Nephron progenitor cell (in vitro differentiated cells): Measurements from ENCODE around the gene AIMP2.
"Not testable (repeated sequence)": the region's sequence is repeated elsewhere in the genome, so short reads cannot be mapped to it uniquely, and the experiment has no call there.

ENCODE experiments used
- DNase-seq: peaks from one replicate; pipeline ENCODE4 v3.0.0; 2021
- H3K27ac Mint-ChIP-seq: 2 replicates; pipeline ENCODE4 v1.8.0; 2021; ENCODE audit warnings: mild to moderate bottlenecking, moderate library complexity, mixed read lengths
- H3K27me3 Mint-ChIP-seq: 2 replicates; pipeline ENCODE4 v1.8.0; 2021; ENCODE audit warnings: mild to moderate bottlenecking, low read depth, mixed read lengths; ENCODE audit not compliant: poor library complexity
- H3K36me3 Mint-ChIP-seq: 2 replicates; pipeline ENCODE4 v1.8.0; 2021; ENCODE audit warnings: low read depth, mixed read lengths
- H3K4me1 Mint-ChIP-seq: 2 replicates; pipeline ENCODE4 v1.8.0; 2021; ENCODE audit warnings: mixed read lengths
- H3K4me3 Mint-ChIP-seq: 2 replicates; pipeline ENCODE4 v1.8.0; 2021; ENCODE audit warnings: mild to moderate bottlenecking, moderate library complexity, mixed read lengths
- H3K9me3 Mint-ChIP-seq: 2 replicates; pipeline ENCODE4 v1.8.0; 2021; ENCODE audit warnings: mild to moderate bottlenecking, moderate library complexity, mixed read lengths
- CTCF ChIP-seq: fragments of 200-600 bp; sonication (generic); IDR thresholded peaks from 2 replicates; pipeline ENCODE4 v1.5.0; 2021; ENCODE audit warnings: antibody characterized with exemption

Gene AIMP2

GRCh38 chr7:6032641-6033040, 23.6 kb downstream of the AIMP2 start:
- no peak for TF ChIP-seq CTCF
- no peak for DNase-seq
- Mint-ChIP-seq H3K36me3 (peaks cover 83% of the 10 kb centered on the region), H3K9me3 (no peaks in the 10 kb centered on the region), H3K4me3 (no peak overlapping the region), H3K27me3 (no peaks in the 10 kb centered on the region), H3K4me1 (peaks cover 5% of the 10 kb centered on the region), H3K27ac (no peak overlapping the region)

GRCh38 chr7:6035165-6035564, 26.1 kb downstream of the AIMP2 start:
- H3K4me3 Mint-ChIP-seq = no peak overlapping the region
- no peak for TF ChIP-seq CTCF
- H3K36me3 Mint-ChIP-seq = peaks cover 76% of the 10 kb centered on the region
- no peaks in the 10 kb centered on the region for H3K27me3 Mint-ChIP-seq
- no peak overlapping the region for H3K27ac Mint-ChIP-seq
- DNase-seq = no peak
- H3K9me3 Mint-ChIP-seq = no peaks in the 10 kb centered on the region
- peaks cover 5% of the 10 kb centered on the region for H3K4me1 Mint-ChIP-seq

GRCh38 chr7:6035686-6036085, 26.6 kb downstream of the AIMP2 start:
- H3K4me3 Mint-ChIP-seq = no peak overlapping the region
- no peak for DNase-seq
- H3K4me1 Mint-ChIP-seq = peaks cover 2% of the 10 kb centered on the region
- no peak overlapping the region for H3K27ac Mint-ChIP-seq
- H3K9me3 Mint-ChIP-seq = no peaks in the 10 kb centered on the region
- TF ChIP-seq CTCF = no peak
- H3K36me3 Mint-ChIP-seq = peaks cover 76% of the 10 kb centered on the region
- H3K27me3 Mint-ChIP-seq = no peaks in the 10 kb centered on the region

GRCh38 chr7:6049780-6050179, 40.7 kb downstream of the AIMP2 start:
- no peak for TF ChIP-seq CTCF
- Mint-ChIP-seq H3K36me3 (peaks cover 57% of the 10 kb centered on the region), H3K27me3 (no peaks in the 10 kb centered on the region), H3K27ac (no peak overlapping the region), H3K9me3 (no peaks in the 10 kb centered on the region), H3K4me3 (no peak overlapping the region), H3K4me1 (peaks cover 2% of the 10 kb centered on the region)
- DNase-seq = no peak

- H3K27me3 Mint-ChIP-seq, H3K4me3 Mint-ChIP-seq, H3K27ac Mint-ChIP-seq, DNase-seq, H3K9me3 Mint-ChIP-seq: not testable (repeated sequence)
- Mint-ChIP-seq H3K4me1 (peaks cover 11% of the 10 kb centered on the region), H3K36me3 (peaks cover 56% of the 10 kb centered on the region)
Observed at GRCh38 chr7:6051185-6051584, 42.1 kb downstream of the AIMP2 start.

GRCh38 chr7:6056616-6057015, 47.5 kb downstream of the AIMP2 start:
- H3K4me3 Mint-ChIP-seq = no peak overlapping the region
- DNase-seq = no peak

More at GRCh38 chr7:6056616-6057015, 47.5 kb downstream of the AIMP2 start:
- H3K27me3 Mint-ChIP-seq = no peaks in the 10 kb centered on the region
- H3K27ac Mint-ChIP-seq = no peak overlapping the region
- H3K36me3 Mint-ChIP-seq = peaks cover 32% of the 10 kb centered on the region
- H3K4me1 Mint-ChIP-seq = peaks cover 32% of the 10 kb centered on the region
- no peaks in the 10 kb centered on the region for H3K9me3 Mint-ChIP-seq
- TF ChIP-seq CTCF = no peak
